Muscle of arm (tissue), 12 donors: ENCODE results near the gene ZNF600. TPM values are rescaled to one million over a fixed set of nuclear protein-coding genes. Genes with fewer than 3 reads are reported as not detected.
"Not testable (repeated sequence)": the region's sequence is repeated elsewhere in the genome, so short reads cannot be mapped to it uniquely, and the experiment has no call there.

Source experiments
- DNase-seq: peaks from one replicate; pipeline ENCODE4 v3.0.0-alpha.2; 2013
- polyA plus RNA-seq, 12 donors: library from polyadenylated mRNA; unstranded; fragments of 120-200 nt; gene quantifications; one replicate each; pipeline ENCODE4 v1.2.1, GENCODE V29; 2013; ENCODE audit not compliant: insufficient read length in 12 of 12

Gene ZNF600
- polyA plus RNA-seq, 12 donors = 2.2 to 13.1 (median 2.8) TPM; not detected in 2

GRCh38 chr19:52742516-52742915 lies 44.1 kb downstream of the ZNF600 start:
- DNase-seq = no peak

GRCh38 chr19:52741951-52742485 lies 44.6 kb downstream of the ZNF600 start:
- no peak for DNase-seq

- DNase-seq = not testable (repeated sequence)
Observed at GRCh38 chr19:52741371-52741770, 45.2 kb downstream of the ZNF600 start.

- DNase-seq = no peak
Observed at GRCh38 chr19:52739576-52739975, 47.0 kb downstream of the ZNF600 start.

- peak; percentile 63 for DNase-seq
Observed at GRCh38 chr19:52735734-52736133, 50.9 kb downstream of the ZNF600 start.

- peak; percentile 97 for DNase-seq
Observed at GRCh38 chr19:52734893-52735661, 51.5 kb downstream of the ZNF600 start, which contains the start of gene ZNF611. Gene ZNF611, minus strand, starts transcription at chr19:52735044. Its CDS starts 19,150 bp downstream, at chr19:52715894.

- DNase-seq = no peak
Observed at GRCh38 chr19:52734331-52734892, 52.2 kb downstream of the ZNF600 start.

- not testable (repeated sequence) for DNase-seq
Observed at GRCh38 chr19:52726051-52726450, 60.5 kb downstream of the ZNF600 start.

- DNase-seq = no peak
Observed at GRCh38 chr19:52725528-52725961, 61.0 kb downstream of the ZNF600 start.

GRCh38 chr19:52724701-52725514 lies 61.7 kb downstream of the ZNF600 start:
- no peak for DNase-seq

- not testable (repeated sequence) for DNase-seq
Observed at GRCh38 chr19:52723907-52724598, 62.5 kb downstream of the ZNF600 start.

- DNase-seq = no peak
Observed at GRCh38 chr19:52722062-52723003, 64.3 kb downstream of the ZNF600 start.

- not testable (repeated sequence) for DNase-seq
Observed at GRCh38 chr19:52720541-52720940, 66.0 kb downstream of the ZNF600 start.

GRCh38 chr19:52716522-52716921 lies 70.1 kb downstream of the ZNF600 start:
- no peak for DNase-seq

GRCh38 chr19:52715902-52716301 lies 70.7 kb downstream of the ZNF600 start:
- not testable (repeated sequence) for DNase-seq

GRCh38 chr19:52715330-52715729 lies 71.3 kb downstream of the ZNF600 start:
- DNase-seq = not testable (repeated sequence)
